HG03575 (cell line): ENCODE data around the gene ADGRV1.
"Not testable (repeated sequence)": the region's sequence is repeated elsewhere in the genome, so short reads cannot be mapped to it uniquely, and the experiment has no call there.

Source experiments
- ATAC-seq: cut with Tn5 transposase; IDR thresholded peaks from one replicate; pipeline ENCODE4 v1.9.1; 2021; ENCODE audit not compliant: unreplicated experiment, insufficient number of reproducible peaks, low FRiP score; ENCODE audit errors: extremely low read depth

The ADGRV1 gene

DNA sequence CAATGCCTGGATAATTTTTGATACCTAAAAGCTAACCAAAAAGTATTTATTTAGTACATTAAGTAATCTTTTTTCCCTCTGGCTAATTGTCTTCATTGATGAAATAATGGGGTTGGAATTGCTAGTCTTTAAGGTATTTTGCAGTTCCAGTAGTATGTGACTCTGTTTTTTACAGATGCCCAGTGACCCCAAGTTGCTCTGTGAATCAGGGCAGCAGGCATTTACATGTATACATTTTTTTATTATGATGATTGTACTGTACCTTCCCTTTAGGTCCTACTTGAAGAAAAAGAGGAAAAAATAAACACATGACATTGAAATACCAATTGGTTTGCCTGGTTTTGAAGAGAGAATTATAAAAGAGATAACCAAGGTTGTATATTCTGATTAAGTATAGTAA is 385.5 kb downstream of the ADGRV1 start:
- no peak for ATAC-seq

- ATAC-seq = no peak
Measured at GRCh38 chr5:90947667-90948066, 389.1 kb downstream of the ADGRV1 start.

GRCh38 chr5:90948969-90949368 is 390.4 kb downstream of the ADGRV1 start:
- no peak for ATAC-seq

DNA sequence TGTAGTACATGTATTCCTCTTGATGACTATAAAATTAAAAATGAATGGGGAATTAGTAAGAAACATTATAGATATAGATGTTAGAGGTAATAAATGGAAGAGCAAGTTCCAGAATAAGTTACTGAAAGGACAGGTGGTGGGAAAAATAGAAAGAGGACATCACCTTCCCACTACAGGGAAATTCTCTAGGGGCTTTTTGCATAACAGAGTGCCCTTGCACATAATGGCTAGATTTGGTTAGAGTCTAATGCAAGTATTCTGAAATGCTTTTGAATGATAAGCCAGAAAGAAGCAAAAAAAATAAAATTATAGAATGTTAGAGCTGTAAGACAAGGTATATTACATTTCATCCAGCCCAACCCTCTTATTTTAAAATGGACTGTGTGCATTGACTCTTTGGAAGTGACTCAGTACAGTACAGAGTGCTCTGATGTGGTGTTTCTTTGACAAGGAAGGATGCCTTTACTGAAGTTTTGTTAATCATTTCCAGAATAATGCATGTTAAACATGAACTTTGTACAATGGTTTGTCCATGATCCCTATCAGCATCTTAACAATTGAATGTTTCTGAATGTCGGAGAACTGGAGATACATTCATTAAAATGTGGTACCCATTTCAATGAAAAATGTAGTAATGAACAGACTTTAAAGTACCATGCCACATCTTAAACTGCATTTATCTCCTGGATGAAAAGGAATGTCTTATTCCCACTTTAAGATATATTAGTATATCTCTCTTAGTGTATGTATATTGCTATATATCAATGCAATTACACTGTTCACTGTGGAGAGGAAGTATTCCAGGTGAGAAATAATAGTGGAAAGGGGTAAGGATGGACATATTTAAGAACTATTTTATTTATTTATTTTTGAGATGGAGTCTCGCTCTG is 391.1 kb downstream of the ADGRV1 start:
- peak; percentile 61 for ATAC-seq

- no peak for ATAC-seq
Measured at GRCh38 chr5:90955001-90955635, 396.5 kb downstream of the ADGRV1 start.

DNA sequence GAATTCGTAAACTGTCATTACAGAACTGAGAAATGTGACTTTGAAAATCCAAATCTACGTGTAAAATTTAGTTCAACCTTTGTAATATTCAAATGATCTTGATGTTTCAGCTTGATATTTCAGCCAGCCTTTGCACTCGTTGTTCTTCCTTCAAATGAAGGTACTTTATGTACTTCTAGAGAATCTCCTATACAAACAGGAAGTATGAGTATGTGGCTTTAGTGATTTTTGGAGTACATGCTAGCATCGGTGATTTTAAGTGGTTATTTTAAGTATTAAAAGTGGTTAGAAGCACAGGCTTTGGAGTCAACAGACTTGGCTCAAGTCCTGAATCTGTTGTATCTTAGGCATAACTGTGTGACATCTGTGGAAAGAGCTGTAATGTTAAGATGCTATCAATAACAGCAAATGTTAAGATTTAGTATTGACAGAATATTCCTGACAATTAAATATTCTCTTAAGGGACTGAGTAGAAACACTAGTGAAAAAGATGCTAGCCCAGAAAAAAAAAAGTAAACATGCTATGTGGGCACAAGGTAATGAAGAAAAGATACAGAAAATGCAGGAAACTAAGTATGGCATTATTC is 398.0 kb downstream of the ADGRV1 start:
- no peak for ATAC-seq

DNA sequence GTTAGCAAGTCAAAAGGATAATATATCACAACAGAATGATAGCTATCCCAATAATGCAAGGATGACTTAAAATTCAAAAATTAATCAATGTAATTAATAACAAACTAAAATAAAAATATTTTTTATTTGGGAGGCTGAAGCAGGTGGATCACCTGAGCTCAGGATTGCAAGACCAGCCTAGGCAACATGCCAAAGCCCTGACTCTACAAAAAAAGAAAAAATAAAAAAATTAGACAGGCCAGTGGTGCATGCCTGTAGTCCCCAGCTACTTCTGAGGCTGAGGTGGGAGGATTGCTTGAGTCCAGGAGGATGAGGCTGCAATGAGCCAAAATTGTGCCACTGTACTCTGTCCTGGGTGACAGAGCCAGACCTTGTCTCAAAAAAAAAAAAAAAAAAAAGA is 399.3 kb downstream of the ADGRV1 start:
- ATAC-seq = no peak

GRCh38 chr5:90959262-90959661 is 400.7 kb downstream of the ADGRV1 start:
- no peak for ATAC-seq

- no peak for ATAC-seq
Measured at GRCh38 chr5:90962481-90962880, 403.9 kb downstream of the ADGRV1 start.

GRCh38 chr5:90965110-90965685 is 406.6 kb downstream of the ADGRV1 start:
- no peak for ATAC-seq

GRCh38 chr5:90967443-90967842 is 408.8 kb downstream of the ADGRV1 start:
- no peak for ATAC-seq

- ATAC-seq = no peak
Measured at GRCh38 chr5:90967851-90968250, 409.3 kb downstream of the ADGRV1 start.

GRCh38 chr5:90968319-90968718 is 409.7 kb downstream of the ADGRV1 start:
- no peak for ATAC-seq

- ATAC-seq = not testable (repeated sequence)
Measured at GRCh38 chr5:90969945-90970344, 411.3 kb downstream of the ADGRV1 start.

DNA sequence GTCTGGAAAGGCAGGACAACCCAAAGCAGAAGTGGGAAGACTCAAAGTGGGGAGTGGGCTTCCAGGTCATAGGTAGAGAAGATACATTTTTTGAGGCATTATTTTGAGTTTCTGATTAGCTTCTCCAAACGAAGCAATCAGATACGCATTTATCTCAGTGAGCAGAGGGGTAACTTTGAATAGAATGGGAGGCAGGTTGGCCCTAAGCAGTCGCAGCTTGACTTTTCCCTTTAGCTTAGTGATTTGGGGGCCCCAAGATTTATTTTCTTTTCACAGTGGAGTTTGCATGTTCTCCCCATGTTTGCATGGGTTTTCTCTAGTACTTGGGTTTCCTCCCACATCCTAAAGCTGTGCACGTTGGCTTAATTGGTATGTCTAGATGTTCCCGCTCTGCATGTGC is 422.6 kb downstream of the ADGRV1 start:
- no peak for ATAC-seq

GRCh38 chr5:90981821-90982220 is 423.2 kb downstream of the ADGRV1 start:
- ATAC-seq = no peak

DNA sequence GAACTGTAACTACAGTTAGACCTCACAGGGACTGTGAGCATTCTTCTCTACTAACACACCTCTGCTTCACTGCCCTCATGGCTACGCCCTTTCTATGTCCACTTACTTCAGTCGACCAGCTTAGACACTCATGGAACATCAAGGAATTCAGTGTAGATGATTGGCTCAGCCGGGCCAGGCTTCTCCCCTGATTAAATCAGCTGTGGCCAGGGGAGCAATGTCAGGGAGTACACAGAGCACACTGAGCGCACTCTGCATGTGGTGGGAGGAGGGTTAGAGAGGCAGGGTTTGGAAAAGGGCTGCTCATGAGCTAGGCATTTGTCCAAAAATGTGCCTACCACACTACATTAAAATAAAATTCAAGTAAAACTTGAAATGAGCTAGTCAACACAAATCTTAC is 424.0 kb downstream of the ADGRV1 start:
- ATAC-seq = no peak

DNA sequence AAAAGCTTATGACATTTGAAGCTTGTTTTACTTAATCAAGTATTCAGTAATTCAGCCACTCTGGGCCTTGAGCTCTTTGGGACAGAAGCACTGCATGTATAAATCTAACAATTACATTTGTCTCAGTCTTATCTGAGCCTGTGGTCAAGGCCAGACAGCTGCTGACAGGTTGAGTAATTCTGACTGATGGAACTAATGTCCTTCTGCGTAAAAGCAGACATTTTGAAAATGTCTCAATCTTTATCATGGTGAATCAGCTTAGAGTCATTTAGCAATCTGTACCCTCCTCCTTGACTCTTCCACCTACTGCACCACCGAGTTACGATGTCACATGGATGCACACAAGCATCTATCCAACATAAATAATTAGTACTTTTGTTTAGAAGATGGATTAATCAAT is 424.6 kb downstream of the ADGRV1 start:
- ATAC-seq = no peak

DNA sequence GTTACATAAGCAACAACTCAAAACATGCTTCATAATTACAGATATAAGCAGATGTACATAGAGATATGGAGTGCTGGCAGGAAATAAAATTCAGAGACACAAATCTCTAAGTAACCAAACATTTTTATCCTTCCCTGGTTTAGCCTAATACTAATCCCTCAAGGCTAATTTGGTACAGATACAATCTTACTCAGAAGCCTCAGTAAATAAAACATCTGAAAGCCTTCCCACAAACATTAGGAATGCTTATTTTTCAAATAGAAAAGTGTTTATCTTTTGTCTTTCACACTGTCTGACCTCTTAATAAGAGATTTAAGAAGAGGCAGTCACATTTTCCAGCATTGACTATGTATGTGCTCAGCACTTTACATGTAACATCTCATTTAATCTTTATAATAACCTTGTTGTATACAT is 425.1 kb downstream of the ADGRV1 start:
- ATAC-seq = no peak

DNA sequence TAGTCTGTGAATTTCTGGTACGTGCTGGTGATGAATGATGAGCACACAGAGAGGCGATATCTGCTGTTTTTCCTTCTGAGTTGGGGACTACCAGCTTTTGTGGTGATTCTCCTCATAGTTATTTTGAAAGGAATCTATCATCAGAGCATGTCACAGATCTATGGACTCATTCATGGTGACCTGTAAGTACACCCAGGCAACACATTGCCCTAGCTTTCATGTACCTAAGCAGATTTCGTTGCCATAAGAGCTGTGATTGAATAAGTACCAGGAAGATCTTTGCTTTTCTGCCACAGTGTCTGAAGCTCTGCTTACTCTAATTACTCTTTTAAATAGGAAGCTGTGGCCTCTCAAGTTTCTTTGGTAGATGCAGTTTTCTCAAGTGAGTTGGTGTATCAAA is 426.7 kb downstream of the ADGRV1 start:
- ATAC-seq = no peak
